GM18508 (cell line): ENCODE results near the gene CLIP1.
"Not testable (repeated sequence)": the region's sequence is repeated elsewhere in the genome, so short reads cannot be mapped to it uniquely, and the experiment has no call there.

Experiments used
- ATAC-seq: cut with Tn5 transposase; IDR thresholded peaks from one replicate; pipeline ENCODE4 v1.9.1; 2021; ENCODE audit warnings: moderate number of reproducible peaks; ENCODE audit not compliant: insufficient read depth, unreplicated experiment

CLIP1 gene

GRCh38 chr12:122363782-122364181, 58.7 kb downstream of the CLIP1 start:
- ATAC-seq, result no peak

GRCh38 chr12:122362755-122363154, 59.7 kb downstream of the CLIP1 start:
- ATAC-seq, result no peak

DNA sequence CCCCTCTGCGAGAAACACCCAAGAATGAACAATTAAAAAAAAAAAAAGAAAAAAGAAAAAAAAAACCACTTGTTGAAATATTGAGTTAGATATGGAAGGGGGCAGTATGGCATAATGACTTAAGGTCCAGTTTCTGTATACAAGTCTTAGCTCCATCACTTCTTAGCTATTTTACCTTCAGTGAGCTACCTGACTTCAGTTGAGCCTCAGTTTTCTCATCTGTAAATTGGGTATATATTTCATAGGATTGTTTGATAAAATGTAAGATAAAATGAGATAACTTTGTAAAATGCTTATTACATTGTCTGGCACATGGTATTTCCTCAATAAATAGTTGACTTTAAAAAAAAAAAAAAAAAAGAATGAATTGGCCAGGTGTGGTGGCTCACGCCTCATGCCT, 64.1 kb downstream of the CLIP1 start:
- not testable (repeated sequence) for ATAC-seq

DNA sequence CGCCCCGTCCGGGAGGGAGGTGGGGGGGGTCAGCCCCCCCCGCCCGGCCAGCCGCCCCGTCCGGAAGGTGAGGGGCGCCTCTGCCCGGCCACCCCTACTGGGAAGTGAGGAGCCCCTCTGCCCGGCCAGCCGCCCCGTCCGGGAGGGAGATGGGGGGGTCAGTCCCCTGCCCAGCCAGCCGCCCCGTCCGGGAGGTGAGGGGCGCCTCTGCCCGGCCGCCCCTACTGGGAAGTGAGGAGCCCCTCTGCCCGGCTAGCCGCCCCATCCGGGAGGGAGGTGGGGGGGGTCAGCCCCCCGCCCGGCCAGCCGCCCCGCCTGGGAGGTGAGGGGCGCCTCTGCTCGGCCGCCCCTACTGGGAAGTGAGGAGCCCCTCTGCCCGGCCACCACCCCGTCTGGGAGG, 64.9 kb downstream of the CLIP1 start:
- not testable (repeated sequence) for ATAC-seq

DNA sequence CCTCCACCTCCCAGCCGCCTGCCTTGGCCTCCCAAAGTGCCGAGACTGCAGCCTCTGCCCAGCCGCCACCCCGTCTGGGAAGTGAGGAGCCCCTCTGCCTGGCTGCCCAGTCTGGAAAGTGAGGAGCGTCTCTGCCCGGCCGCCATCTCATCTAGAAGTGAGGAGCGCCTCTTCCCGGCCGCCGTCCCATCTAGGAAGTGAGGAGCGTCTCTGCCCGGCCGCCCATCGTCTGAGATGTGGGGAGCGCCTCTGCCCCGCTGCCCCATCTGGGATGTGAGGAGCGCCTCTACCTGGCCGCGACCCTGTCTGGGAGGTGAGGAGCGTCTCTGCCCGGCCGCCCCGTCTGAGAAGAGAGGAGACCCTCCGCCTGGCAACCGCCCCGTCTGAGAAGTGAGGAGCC, 65.5 kb downstream of the CLIP1 start:
- ATAC-seq, result not testable (repeated sequence)

DNA sequence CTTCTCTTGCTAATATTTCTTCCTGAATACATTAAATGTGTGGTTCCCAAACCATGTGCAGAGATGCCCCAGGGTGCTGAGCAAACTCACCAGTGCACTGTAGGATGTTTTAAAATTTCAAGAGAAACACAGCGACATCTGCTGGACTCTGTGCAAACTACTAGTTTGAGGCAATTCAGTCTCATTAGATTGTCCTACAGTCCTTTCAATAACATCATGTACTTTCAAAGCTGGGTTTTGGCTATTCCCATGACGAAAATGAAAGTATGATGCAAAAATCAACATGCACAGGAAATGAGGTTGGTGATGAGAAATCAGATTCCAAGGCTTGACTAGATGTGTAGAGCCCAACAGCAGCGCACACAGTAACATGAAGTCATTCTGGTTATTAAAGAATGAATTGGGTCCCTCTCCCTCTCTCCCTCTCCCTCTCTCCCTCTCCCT, 66.3 kb downstream of the CLIP1 start:
- ATAC-seq, result no peak

DNA sequence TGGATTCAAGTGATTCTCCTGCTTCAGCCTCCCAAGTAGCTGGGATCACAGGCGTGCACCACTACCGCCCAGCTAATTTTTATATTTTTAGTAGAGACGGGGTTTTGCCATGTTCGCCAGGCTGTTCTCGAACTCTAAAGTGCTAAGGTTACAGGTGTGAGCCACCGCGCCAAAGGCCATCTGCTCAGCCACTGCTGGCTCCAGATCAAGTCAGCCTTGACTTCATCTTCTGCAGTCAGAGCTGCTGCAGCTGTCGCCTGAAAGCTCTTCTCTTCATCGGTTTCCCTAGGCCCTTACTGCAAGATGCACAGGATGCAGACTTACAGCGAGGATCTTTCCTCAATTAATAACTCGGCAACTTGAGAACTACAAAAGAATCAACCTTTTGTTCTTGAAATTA, 66.8 kb downstream of the CLIP1 start:
- no peak for ATAC-seq

DNA sequence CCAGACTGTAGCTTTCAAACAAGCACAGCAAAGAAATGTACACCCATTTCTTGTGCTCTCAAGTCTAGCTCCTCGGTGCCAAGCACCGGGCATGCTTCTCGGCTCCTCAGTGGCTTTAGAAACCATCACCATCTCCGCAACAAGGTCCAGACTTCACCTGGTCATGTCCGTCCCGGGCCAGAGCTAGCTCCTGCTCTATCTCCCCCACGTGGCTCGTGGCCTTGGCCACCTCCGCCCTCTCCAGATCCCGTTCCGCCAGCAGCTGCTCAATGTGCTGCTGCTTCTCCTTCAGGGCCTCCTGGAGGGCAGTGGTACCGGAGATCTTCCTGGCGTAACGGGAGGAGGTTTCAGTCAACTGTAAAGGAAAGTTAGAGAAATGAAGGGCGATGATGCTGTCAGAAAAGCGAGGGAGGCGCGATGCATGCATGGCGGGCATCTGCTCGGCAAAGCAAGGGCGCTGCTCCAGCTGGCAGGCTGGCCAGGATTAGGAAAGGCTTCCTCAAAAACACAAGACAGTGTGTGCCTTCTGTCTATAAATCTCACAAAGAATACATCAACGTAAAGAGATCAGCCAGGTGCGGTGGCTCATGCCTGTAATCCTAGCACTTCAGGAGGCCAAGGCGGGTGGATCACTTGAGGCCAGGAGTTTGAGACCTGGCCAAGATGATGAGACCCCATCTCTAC, 67.4 kb downstream of the CLIP1 start:
- ATAC-seq, result no peak

DNA sequence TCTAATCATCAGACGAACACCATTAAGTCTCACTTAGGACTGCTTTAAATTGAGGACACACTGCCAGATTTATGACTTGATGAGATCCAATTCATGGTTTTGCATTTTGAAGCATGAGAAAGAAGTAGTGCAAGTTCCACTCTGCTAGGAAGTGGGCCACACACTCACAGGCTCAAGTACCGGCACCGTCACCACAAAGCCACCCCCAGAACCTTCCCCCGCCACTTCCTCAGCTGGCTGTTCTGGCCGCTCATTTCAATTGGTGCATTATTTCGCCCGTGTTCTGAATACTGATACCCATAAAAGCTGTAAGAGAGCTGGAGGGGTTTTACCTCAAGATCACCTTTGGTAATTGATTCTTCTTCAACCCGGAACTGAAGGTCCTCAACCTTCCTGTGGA, 70.1 kb downstream of the CLIP1 start:
- ATAC-seq, result no peak

- no peak for ATAC-seq
Observed at GRCh38 chr12:122350141-122350848, 72.2 kb downstream of the CLIP1 start.

- no peak for ATAC-seq
Observed at GRCh38 chr12:122349078-122349477, 73.4 kb downstream of the CLIP1 start.

DNA sequence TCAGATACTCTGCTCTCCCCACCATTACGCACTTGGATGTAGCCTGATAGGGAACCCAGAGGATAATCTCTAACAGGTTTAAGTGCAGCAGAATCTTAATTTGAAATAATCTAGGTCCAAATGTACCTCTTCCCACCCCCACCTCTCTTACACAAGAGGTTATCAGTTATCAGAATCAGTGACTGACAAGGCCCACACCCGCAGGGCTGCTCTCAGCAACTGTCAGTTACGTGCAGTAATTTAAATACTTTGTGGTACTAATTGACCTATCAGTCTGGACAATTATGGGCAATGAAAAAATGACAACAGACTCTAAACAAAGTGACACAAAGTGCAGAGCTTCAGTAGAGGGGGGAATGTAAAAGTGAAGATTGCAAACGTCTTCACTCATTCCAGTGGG, 74.0 kb downstream of the CLIP1 start:
- ATAC-seq, result no peak

- no peak for ATAC-seq
Observed at GRCh38 chr12:122346054-122346453, 76.4 kb downstream of the CLIP1 start.

- ATAC-seq, result no peak
Observed at GRCh38 chr12:122345042-122345441, 77.4 kb downstream of the CLIP1 start.

- ATAC-seq, result no peak
Observed at GRCh38 chr12:122336015-122336946, 86.2 kb downstream of the CLIP1 start.

DNA sequence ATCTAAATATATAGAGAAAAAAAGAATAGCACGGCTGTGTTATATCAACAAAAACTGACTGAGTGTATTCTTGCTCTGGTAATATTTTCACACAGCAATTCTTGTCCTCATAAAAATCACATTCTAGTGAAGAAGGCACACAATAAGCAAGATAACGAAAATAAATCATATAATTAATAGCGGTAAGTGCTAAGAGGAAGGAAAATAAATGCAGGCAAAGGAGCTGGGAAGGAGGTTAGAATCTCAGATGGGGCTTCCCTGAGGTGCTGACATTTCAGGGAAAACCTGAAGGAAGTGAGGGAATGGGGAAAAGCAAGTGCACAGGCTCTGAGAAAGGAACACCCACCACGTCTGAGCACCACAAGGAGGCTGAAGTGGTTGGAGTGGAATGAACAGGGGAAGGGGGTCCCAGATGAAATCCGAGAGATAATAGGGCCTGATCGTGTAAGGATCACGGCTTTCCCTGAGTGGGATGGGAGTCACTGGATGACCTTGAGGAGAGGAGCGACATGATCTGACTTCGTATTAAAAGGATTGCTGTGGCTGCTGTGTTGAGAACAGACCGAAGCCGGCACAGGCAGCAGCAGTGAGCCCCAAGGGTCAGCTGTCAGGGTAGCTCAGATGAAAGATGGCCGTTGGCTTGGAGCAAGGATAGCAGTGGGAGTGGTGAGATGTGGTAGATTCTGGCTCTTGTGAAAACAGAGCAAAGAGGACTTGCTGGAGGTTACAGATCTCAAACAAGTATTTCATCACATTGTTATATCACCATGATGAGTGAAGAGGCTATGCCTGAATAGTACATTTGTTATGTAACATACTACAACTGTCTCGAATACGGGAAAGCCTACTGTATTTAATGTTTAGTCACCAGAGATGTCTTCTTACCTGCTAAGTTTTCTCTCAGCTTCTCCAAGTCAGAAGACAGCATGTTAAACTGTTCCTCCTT, 89.1 kb downstream of the CLIP1 start:
- no peak for ATAC-seq

GRCh38 chr12:122327494-122328385, 94.7 kb downstream of the CLIP1 start:
- no peak for ATAC-seq

GRCh38 chr12:122327014-122327413, 95.5 kb downstream of the CLIP1 start:
- no peak for ATAC-seq

DNA sequence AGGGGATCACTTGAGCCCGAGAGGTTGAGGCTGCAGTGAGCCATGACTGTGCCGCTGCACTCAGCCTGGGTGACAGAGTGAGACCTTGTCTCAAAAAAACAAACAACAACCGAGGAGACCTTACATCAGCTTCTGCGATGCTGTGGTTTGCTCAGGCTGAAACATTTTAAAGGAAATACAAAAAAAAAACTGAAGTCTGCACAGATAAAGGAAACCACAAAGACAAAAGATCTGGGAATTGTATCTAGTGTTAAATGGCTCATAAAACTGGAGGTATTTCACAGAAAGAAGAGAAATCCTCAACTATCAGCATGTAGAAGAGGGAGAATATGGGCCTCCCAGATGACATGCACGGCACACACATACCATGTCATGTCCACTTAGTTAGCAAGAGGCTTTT, 95.9 kb downstream of the CLIP1 start:
- ATAC-seq, result no peak
